HG02678 (cell line): Measurements from ENCODE around the gene KNDC1.
"Not testable (repeated sequence)": the region's sequence is repeated elsewhere in the genome, so short reads cannot be mapped to it uniquely, and the experiment has no call there.

ENCODE experiments used
- ATAC-seq: cut with Tn5 transposase; IDR thresholded peaks from one replicate; pipeline ENCODE4 v1.9.1; 2021; ENCODE audit warnings: mild to moderate bottlenecking, moderate library complexity; ENCODE audit not compliant: unreplicated experiment

Gene KNDC1

DNA sequence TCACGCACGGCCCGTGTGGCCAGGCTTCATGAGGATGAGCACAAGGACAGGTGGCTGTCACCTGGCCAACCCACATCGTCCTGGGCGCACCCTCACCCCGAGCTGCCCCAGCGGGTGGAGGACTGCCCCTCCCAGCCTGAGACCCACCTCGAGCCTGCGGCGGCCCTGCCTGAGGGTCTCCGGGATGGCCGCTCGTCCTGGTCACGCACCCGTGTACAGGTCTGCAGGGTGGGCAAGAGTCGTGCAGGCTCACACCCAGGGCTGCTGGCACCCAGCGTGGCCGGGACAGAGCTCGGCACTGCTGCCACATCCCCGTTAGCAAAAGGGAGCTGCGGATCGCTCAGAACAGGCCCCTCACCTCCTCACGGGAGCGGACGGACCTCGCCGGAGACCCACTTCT lies 55.6 kb downstream of the KNDC1 start:
- ATAC-seq: no peak

- no peak for ATAC-seq
Measured at GRCh38 chr10:133216776-133217175, 56.8 kb downstream of the KNDC1 start.

DNA sequence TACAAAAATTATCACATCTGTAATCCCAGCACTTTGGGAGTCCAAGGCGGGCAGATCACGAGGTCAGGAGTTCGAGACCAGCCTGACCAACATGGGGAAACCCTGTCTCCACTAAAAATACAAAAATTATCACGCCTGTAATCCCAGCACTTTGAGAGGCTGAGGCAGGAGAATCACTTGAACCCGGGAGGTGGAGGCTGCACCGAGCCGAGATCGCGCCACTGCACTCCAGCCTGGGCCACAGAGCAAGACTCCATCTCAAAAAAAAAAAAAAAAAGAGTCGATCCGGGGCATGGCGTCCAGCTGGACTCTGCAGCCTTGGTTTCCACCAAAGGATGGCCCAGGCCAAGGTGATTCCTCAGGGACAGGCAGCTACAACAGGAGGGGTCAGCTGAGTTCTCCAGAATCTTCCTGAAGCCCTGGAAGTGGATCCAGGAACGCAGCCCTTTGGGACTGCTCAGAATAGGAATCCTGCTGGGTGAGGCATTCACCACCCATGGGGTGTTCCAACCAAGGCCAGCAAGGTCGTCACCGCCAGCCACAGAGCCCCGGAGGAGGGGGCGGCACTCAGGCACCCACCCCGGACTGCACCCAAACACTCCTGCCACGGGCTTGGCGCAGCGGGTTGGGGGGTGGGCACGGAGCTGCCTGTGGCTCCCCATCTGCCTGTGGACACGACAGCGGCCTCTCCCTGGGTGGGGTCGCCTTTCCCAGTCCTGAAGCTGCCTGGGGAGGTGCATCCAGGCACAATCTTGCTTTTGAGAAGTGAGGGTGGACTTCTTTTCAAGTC lies 58.0 kb downstream of the KNDC1 start:
- no peak for ATAC-seq

DNA sequence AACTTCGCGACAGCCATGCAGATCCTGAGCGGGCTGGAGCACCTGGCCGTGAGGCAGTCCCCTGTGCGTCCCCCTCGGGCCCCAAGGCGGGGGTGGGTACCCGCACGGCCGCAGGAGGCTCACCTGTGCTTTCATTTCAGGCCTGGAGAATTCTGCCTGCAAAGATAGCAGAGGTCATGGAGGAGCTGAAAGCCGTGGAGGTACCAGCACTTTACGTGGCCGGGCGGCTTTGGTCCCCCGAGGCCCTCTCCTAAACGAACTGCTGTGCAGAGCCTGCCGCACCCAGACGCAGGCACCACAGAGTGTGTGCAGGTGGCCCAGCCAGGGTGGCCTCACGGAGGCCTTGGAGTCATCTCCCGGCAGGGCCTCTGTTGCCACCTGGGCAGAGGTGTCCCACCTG lies 58.9 kb downstream of the KNDC1 start:
- ATAC-seq: no peak

GRCh38 chr10:133219782-133220181 lies 59.8 kb downstream of the KNDC1 start:
- ATAC-seq: no peak

GRCh38 chr10:133221331-133221730 lies 61.3 kb downstream of the KNDC1 start:
- no peak for ATAC-seq

DNA sequence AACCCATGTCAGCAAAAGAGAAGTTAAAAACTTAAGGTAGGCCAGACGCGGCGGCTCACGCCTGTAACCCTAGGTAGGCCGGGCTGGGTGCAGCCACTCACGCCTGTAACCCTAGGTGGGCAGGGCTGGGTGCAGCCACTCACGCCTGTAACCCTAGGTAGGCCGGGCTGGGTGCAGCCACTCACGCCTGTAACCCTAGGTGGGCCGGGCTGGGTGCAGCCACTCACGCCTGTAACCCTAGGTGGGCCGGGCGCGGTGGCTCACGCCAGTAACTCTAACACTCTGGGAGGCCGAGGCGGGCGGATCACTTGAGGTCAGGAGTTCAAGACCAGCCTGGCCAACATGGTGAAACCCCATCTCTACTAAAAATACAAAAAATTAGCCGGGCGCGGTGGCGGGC lies 61.7 kb downstream of the KNDC1 start:
- not testable (repeated sequence) for ATAC-seq

DNA sequence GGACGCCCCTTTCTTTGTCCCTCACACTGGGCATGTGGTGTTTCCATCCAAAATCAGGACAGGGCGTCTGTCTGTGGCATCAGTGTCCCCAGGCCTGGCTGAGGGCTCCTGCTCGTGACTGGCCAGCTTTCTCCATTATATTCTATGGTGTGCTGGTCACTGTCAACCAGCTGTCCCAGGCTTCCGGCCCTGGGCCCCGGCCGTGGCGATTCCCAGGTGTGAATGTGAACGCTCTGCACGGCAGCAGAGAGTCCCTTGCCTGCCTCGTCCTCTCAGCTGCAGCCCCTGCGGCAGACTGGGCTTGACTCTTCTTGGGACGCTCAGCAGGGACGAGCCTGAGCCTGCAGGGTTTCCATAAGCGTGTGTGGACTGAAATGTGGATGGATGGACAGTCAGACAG lies 64.1 kb downstream of the KNDC1 start:
- no peak for ATAC-seq

DNA sequence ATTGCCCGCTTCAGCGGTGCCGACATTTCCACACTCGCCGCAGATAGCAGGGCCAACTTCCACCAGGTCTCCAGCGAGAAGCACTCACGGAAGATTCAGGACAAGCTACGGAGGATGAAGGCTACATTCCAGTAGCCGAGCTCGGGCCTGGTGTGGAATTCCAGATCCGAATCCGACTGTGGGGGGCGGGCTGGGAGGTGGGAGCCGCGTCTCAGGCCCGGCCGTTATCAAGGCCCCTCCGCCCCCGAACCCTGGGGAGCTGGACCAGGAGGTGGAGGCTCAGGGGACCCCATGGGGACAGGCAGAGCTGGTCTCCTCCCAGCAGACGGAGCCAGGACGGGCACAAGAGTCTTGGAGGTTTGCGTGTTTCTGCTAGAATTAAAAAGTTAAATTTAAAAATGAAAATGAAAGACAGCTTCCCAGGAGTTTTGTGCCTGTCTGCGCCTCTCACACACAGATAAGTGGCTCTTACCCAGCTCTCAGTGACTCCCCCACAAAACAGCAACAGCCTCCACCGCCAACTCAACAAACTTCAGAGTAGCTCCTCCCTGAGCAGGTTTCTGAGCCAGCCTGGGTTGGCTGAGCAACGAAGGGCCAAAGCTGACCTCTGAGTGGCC lies 64.8 kb downstream of the KNDC1 start:
- no peak for ATAC-seq

GRCh38 chr10:133225707-133226191 lies 65.7 kb downstream of the KNDC1 start:
- ATAC-seq: no peak

- no peak for ATAC-seq
Measured at GRCh38 chr10:133226251-133226808, 66.3 kb downstream of the KNDC1 start.

DNA sequence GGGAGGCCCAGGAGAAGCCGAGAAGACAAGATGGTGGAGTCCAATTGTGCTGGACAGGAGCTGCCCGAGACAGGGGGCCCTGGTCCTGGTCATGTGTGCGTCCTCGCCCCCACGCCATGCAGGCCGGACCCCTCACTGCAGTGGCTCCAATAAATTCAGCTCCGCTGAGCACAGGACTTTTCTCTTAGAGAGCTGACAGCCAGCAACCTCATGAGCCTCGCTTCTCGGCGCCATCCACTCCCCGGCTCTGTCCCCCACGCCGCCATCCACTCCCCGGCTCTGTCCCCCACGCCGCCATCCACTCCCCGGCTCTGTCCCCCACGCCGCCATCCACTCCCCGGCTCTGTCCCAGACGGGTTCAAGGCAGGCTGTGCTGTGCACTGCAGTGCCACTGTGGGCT lies 67.2 kb downstream of the KNDC1 start:
- ATAC-seq: no peak

DNA sequence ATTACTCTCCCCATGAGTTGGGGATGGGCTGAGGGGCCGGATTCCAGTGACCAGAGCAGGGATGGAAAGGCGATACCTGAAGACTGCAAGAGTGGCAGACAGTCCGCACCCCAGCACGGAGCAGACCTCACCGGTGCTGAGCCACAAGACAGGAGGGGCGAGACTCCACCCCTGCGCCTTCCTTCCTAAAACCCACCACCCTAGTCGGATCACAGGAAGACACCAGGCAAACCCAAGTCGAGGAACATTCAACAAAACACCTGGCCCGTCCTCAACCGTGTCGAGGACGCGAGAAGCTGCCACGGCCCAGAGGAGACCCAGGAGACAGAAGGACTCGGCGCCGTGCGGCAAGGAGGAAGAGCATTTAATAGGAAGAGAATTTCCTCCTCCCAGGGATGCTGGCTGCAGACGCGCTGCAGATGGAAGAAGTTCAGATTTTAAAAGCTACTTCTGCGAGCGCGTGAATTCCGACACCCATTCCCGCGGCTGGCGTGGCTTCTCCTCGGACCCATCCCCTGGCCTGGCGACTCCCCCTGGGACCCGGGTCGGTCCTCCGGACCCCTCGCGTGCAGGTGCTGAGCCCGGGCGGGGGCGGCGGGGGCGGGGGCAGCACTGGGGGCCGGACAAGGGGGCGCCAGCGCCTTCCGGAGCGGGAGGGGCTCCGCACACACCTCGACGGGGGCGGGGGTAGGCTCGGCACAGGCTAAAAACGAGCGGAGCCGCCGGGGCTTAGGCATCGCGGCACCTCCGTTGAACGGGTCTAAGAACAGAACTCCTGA lies 69.4 kb downstream of the KNDC1 start:
- ATAC-seq: no peak

- ATAC-seq: no peak
Measured at GRCh38 chr10:133230044-133230361, 70.0 kb downstream of the KNDC1 start, which contains the start of gene UTF1. Gene UTF1, plus strand, starts transcription at chr10:133230217. Its CDS starts 72 bp downstream, at chr10:133230289.

DNA sequence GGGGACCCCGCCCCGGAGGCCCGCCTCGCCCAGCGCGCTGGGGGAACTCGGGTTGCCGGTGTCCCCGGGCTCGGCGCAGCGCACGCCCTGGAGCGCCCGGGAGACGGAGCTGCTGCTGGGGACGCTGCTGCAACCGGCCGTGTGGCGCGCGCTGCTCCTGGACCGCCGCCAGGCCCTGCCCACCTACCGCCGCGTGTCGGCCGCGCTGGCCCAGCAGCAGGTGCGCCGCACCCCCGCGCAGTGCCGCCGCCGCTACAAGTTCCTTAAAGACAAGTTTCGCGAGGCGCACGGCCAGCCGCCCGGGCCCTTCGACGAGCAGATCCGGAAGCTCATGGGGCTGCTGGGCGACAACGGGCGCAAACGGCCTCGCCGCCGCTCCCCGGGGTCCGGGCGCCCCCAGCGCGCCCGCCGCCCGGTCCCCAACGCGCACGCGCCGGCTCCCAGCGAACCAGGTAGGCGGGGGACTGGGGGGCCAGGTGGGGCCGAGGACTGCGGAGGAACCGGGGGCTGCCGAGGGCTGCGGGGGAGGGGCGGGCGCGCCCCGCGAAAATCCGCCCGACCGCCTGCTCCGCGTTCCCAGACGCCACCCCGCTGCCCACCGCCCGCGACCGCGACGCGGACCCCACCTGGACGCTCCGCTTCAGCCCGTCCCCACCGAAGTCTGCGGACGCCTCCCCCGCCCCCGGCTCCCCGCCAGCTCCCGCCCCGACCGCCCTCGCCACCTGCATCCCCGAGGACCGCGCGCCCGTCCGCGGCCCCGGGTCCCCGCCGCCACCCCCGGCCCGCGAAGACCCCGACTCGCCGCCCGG lies 70.6 kb downstream of the KNDC1 start:
- ATAC-seq: no peak

- no peak for ATAC-seq
Measured at GRCh38 chr10:133231244-133231945, 71.4 kb downstream of the KNDC1 start.

DNA sequence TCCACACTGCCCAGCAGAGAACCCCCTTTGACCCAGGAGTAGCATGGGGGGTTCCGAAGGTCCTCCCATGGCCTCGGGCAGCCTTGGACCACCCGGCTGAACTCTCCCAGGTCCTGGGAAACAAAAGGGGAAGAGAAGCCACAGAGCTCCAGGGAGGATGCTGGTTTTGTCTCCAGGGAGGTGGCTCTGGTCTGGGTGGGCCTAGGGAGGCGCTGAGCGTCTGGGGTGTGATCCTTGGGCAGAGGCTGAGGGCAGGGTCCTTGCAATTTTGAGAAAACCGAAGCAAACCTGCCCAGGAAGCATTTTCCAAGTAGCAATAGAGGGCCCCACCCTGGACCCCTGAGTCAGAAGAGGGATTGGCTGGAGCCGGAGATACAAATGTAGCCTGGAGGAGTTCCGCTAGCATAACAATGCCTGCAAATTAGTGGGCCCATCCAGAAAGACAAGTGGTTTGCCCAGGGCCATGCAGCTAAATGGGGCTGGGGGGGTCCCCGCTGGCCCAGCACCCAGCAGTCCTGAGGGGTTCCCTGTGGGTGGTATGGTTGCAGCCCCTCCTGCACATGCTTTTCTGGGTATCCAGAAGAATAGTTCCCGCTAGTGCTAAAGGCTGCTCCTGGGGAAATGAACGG lies 72.0 kb downstream of the KNDC1 start:
- no peak for ATAC-seq

GRCh38 chr10:133234796-133235195 lies 74.8 kb downstream of the KNDC1 start:
- not testable (repeated sequence) for ATAC-seq

DNA sequence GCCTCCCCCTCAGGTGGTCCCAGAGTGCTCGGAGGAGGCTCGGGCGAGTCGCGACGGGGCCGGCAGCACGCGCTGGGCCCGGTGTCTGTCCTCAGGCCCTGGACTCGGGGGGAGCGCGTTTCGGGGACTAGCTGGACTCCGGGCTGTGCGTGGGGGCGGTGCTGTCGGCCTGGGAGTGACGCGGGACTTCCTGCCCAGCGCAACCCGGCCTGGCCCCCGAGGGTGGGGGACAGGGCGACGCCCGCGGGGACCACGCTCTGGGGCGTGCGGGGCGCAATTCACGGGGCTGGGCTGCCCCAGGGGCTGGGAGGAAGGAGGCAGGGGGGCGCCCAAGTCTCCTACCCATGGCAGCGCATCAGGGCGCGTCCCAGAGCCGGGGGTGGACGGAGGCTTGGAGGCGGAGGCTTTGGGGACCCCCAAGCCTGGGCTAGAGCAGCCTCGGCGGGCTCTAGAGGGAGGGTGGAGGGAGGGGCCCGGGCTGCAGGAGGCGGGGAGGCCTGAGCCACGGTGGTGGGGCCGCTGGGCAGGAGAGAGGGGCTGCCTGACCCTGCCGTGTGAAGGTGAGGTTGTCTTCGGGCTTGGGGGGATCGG lies 75.3 kb downstream of the KNDC1 start:
- no peak for ATAC-seq
